ENCODE measurements around the gene EIF4G3. TPM values are rescaled to one million over a fixed set of nuclear protein-coding genes. Genes with fewer than 3 reads are reported as not detected.
"Not testable (repeated sequence)": the region's sequence is repeated elsewhere in the genome, so short reads cannot be mapped to it uniquely, and the experiment has no call there.

The EIF4G3 gene
- total RNA-seq, 4 donors from 2014 or later = 18.8 to 75.0 (median 34.9) TPM

DNA sequence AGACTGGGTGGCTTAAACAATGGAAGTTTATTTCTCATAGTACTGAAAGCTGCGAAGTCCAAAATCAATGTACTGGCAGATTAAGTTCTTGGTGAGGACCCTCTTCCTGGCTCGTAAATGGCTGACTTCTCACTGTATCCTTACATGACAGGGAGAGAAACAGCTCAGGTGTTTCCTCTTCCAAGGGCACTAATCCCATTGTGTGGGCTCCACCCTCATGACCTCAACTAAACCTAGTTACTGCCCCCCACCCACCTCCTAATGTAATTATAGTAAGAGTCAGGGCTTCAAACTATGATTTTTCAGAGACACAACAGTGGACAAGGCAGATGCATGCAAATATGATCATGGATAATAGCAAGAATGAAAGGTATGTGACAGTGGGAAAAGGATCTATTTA, 308.4 kb downstream of the EIF4G3 start:
- no peak for DNase-seq
- Histone ChIP-seq H3K27me3 (no peaks in the 10 kb centered on the region), H3K27ac (no peak overlapping the region), H3K4me1 (no peaks in the 10 kb centered on the region), H3K4me3 (no peak overlapping the region), H3K9me3 (no peaks in the 10 kb centered on the region), H3K36me3 (no peaks in the 10 kb centered on the region)
- intact Hi-C loops (cut with DNase I; ENCODE audit: low total_unique reads) = no loop called here
- no peak for TF ChIP-seq POLR2A (IDR thresholded peaks at IDR 0.05)
- TF ChIP-seq, protein P1, sequence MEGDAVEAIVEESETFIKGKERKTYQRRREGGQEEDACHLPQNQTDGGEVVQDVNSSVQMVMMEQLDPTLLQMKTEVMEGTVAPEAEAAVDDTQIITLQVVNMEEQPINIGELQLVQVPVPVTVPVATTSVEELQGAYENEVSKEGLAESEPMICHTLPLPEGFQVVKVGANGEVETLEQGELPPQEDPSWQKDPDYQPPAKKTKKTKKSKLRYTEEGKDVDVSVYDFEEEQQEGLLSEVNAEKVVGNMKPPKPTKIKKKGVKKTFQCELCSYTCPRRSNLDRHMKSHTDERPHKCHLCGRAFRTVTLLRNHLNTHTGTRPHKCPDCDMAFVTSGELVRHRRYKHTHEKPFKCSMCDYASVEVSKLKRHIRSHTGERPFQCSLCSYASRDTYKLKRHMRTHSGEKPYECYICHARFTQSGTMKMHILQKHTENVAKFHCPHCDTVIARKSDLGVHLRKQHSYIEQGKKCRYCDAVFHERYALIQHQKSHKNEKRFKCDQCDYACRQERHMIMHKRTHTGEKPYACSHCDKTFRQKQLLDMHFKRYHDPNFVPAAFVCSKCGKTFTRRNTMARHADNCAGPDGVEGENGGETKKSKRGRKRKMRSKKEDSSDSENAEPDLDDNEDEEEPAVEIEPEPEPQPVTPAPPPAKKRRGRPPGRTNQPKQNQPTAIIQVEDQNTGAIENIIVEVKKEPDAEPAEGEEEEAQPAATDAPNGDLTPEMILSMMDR (IDR thresholded peaks at IDR 0.05) = no peak

DNA sequence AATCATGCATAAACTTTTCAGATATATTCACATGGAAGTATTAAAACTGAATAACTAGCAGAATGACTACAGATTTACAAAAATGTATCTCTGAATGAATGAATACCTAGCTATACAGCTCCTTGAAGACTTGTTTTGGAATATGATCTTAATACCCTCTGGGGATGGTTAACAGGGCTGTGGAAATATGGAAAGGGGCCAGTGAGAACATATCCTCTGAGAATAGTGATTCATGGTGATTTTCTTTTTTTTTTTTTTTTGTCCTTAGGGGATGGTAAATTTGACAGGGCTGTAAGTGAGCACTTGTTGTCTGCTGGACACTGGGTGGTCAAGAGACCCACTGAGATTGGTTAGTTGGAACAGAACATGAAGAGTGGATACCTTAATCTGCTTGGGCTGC, 308.9 kb downstream of the EIF4G3 start:
- Histone ChIP-seq H3K27ac (no peak overlapping the region), H3K36me3 (no peaks in the 10 kb centered on the region), H3K9me3 (no peaks in the 10 kb centered on the region), H3K4me3 (no peak overlapping the region), H3K27me3 (no peaks in the 10 kb centered on the region), H3K4me1 (no peaks in the 10 kb centered on the region)
- intact Hi-C loops (cut with DNase I; ENCODE audit: low total_unique reads) = no loop called here
- DNase-seq = no peak
- TF ChIP-seq POLR2A (IDR thresholded peaks at IDR 0.05) = no peak
- TF ChIP-seq, protein P1 (IDR thresholded peaks at IDR 0.05) = no peak

DNA sequence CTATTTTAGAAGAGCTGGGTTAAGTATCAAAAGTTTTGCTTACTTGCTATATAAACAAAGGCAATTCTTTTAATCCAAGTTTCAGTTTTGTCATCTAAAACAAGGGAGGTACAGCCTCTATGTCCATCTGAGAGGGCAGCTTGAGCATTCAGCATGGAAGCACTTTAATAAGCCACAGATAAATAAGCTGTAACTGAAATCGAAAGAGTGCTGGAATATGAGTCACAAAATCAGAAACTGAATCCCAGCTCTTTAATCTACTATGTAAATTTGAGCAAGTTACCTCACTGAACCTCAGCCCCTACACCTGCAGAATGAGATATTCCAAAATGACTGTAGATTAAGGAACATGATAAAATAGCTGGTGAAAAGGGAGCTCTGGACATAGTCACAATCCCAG, 309.6 kb downstream of the EIF4G3 start:
- intact Hi-C loops (cut with DNase I; ENCODE audit: low total_unique reads) = no loop called here
- Histone ChIP-seq H3K4me3 (no peak overlapping the region), H3K4me1 (no peaks in the 10 kb centered on the region), H3K27ac (no peak overlapping the region), H3K27me3 (no peaks in the 10 kb centered on the region), H3K36me3 (no peaks in the 10 kb centered on the region), H3K9me3 (no peaks in the 10 kb centered on the region)
- DNase-seq = no peak
- TF ChIP-seq, protein P1 (IDR thresholded peaks at IDR 0.05) = no peak
- TF ChIP-seq POLR2A (IDR thresholded peaks at IDR 0.05) = no peak

DNA sequence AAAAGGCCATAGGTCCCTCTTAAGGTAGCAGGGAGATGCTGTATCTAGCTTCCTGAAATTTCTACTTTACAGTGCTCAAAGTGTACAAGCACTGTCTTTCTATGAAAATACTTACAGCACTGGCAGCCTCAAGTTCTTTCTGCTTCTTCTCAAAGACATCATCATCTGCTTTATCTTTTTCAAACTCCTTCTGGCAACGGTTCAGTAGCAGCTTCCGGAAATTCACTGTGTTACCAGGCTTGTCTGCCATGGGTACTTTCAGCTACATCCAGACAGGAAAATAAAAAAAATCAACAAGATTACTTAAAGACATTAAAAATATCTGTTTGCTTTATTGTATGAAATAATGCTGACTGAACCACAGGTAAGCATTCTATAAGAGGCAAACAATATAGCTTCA, 311.7 kb downstream of the EIF4G3 start:
- no peaks in the 10 kb centered on the region for H3K36me3 ChIP-seq
- TF ChIP-seq, protein P1 (IDR thresholded peaks at IDR 0.05) = no peak
- no peak for TF ChIP-seq POLR2A (IDR thresholded peaks at IDR 0.05)
- intact Hi-C loops (cut with DNase I; ENCODE audit: low total_unique reads) = no loop called here
- no peaks in the 10 kb centered on the region for H3K4me1 ChIP-seq
- no peaks in the 10 kb centered on the region for H3K9me3 ChIP-seq
- H3K27me3 ChIP-seq = no peaks in the 10 kb centered on the region
- DNase-seq = no peak
- no peak overlapping the region for H3K27ac ChIP-seq
- H3K4me3 ChIP-seq = no peak overlapping the region

DNA sequence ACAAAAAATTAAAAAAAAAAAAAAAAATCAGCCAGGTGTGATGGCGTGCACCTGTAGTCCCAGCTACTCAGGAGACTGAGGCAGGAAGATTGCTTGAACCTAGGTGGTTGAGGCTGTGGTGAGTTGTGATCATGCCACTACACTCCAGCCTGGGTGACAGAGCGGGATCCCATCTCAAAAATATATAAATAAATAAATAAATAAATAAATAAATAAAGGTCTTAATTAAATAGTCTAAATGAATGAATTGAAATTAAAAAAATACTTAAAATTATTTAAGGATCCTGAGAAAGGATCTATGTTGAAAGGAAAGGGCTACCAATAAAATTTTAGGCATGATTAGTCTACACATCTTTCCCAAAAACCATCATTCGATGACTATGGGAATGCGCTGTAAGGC, 322.2 kb downstream of the EIF4G3 start:
- H3K4me3 ChIP-seq = no peak overlapping the region
- no peaks in the 10 kb centered on the region for H3K9me3 ChIP-seq
- TF ChIP-seq POLR2A (IDR thresholded peaks at IDR 0.05) = no peak
- TF ChIP-seq, protein P1 (IDR thresholded peaks at IDR 0.05) = no peak
- no peak for DNase-seq
- H3K36me3 ChIP-seq = peaks cover 0 to 1% of the 10 kb centered on the region in 2 donors
- intact Hi-C loops (cut with DNase I; ENCODE audit: low total_unique reads) = no loop called here
- no peak overlapping the region for H3K27ac ChIP-seq
- H3K27me3 ChIP-seq = no peaks in the 10 kb centered on the region
- H3K4me1 ChIP-seq = no peaks in the 10 kb centered on the region

DNA sequence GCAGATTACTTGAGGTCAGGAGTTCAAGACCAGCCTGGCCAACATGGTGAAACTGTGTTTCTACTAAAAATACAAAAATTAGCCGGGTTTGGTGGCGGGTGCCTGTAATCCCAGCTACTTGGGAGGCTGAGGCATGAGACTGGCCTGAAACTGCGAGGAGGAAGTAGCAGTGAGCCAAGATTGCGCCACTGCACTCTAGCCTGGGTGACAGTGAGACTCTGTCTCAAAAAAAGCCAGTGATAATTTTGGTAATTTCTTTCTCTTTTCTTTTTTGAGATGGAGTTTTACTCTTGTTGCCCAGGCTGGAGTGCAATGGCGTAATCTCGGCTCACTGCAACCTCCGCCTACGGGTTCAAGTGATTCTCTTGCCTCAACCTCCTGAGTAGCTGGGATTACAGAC, 324.9 kb downstream of the EIF4G3 start:
- H3K36me3 ChIP-seq; H3K27me3 ChIP-seq; H3K9me3 ChIP-seq; H3K4me1 ChIP-seq; H3K4me3 ChIP-seq; intact Hi-C loops (cut with DNase I; ENCODE audit: low total_unique reads); DNase-seq; H3K27ac ChIP-seq: not testable (repeated sequence)
